H9 (cell line): ENCODE measurements around the gene UPP1. TPM values are rescaled to one million over a fixed set of nuclear protein-coding genes. Genes with fewer than 3 reads are reported as not detected.

Source experiments
- DNase-seq: peaks from one replicate; pipeline ENCODE4 v3.0.0-alpha.2; 2017
- H2AFZ ChIP-seq: one replicate; pipeline ENCODE4 v1.6.1; 2013; ENCODE audit warnings: mild to moderate bottlenecking, low read length, control low read depth, moderate library complexity
- H2AK5ac ChIP-seq: 2 replicates; pipeline ENCODE4 v1.6.1; 2013; ENCODE audit warnings: low read length, control low read depth, mixed read lengths; ENCODE audit not compliant: insufficient read length
- H2BK120ac ChIP-seq: one replicate; pipeline ENCODE4 v1.6.1; 2013; ENCODE audit warnings: low read depth, mild to moderate bottlenecking, low read length, control low read depth, inconsistent platforms; ENCODE audit not compliant: poor library complexity, severe bottlenecking
- H2BK12ac ChIP-seq: 2 replicates; pipeline ENCODE4 v1.6.1; 2013; ENCODE audit warnings: low read length, control low read depth, mixed read lengths, low read depth; ENCODE audit not compliant: insufficient read length
- H2BK15ac ChIP-seq: 2 replicates; pipeline ENCODE4 v1.6.1; 2013; ENCODE audit warnings: low read depth, low read length, control low read depth
- H2BK20ac ChIP-seq: one replicate; pipeline ENCODE4 v1.6.1; 2013; ENCODE audit warnings: low read depth, mild to moderate bottlenecking, low read length, control low read depth, inconsistent platforms; ENCODE audit not compliant: poor library complexity, severe bottlenecking
- H2BK5ac ChIP-seq: 2 replicates; pipeline ENCODE4 v1.6.1; 2013; ENCODE audit warnings: low read length, control low read depth, mixed read lengths; ENCODE audit not compliant: insufficient read length
- H3K14ac ChIP-seq: 2 replicates; pipeline ENCODE4 v1.6.1; 2013; ENCODE audit warnings: low read length, control low read depth; ENCODE audit not compliant: insufficient read depth
- H3K18ac ChIP-seq: 2 replicates; pipeline ENCODE4 v1.6.1; 2013; ENCODE audit warnings: low read depth, mild to moderate bottlenecking, mixed read lengths, low read length, control low read depth; ENCODE audit not compliant: insufficient read length
- H3K23ac ChIP-seq: 2 replicates; pipeline ENCODE4 v1.6.1; 2013; ENCODE audit warnings: low read length, control low read depth, mixed read lengths, low read depth; ENCODE audit not compliant: insufficient read length
- H3K23me2 ChIP-seq: 2 replicates; pipeline ENCODE4 v1.6.1; 2013; ENCODE audit warnings: low read depth, mild to moderate bottlenecking, mixed read lengths, low read length, control low read depth; ENCODE audit not compliant: insufficient read length, poor library complexity, severe bottlenecking
- H3K27ac ChIP-seq: 2 replicates; pipeline ENCODE4 v1.5.1; 2013; ENCODE audit warnings: low read length, control low read depth, mixed read lengths, low read depth; ENCODE audit not compliant: insufficient read length
- H3K27me3 ChIP-seq: 2 replicates; pipeline ENCODE4 v1.6.1; 2013; ENCODE audit warnings: low read length, control low read depth, inconsistent platforms; ENCODE audit not compliant: insufficient read depth
- H3K4ac ChIP-seq: 2 replicates; pipeline ENCODE4 v1.6.1; 2013; ENCODE audit warnings: low read depth, mild to moderate bottlenecking, control low read depth, inconsistent platforms, low read length, moderate library complexity
- H3K4me1 ChIP-seq: 2 replicates; pipeline ENCODE4 v1.6.1; 2013; ENCODE audit warnings: low read length, control low read depth, inconsistent platforms; ENCODE audit not compliant: insufficient read depth
- H3K4me2 ChIP-seq: 2 replicates; pipeline ENCODE4 v1.6.1; 2013; ENCODE audit warnings: low read length, control low read depth, mixed read lengths; ENCODE audit not compliant: insufficient read length, insufficient read depth
- H3K56ac ChIP-seq: 2 replicates; pipeline ENCODE4 v1.6.1; 2013; ENCODE audit warnings: low read depth, mild to moderate bottlenecking, mixed read lengths, low read length, control low read depth; ENCODE audit not compliant: insufficient read length
- H3K79me1 ChIP-seq: 2 replicates; pipeline ENCODE4 v1.6.1; 2013; ENCODE audit warnings: low read depth, mild to moderate bottlenecking, moderate library complexity, low read length, control low read depth, inconsistent platforms; ENCODE audit not compliant: insufficient read depth, poor library complexity, severe bottlenecking
- H3K79me2 ChIP-seq: 2 replicates; pipeline ENCODE4 v1.6.1; 2013; ENCODE audit warnings: low read length, control low read depth, inconsistent platforms; ENCODE audit not compliant: insufficient read depth
- H3K9ac ChIP-seq: 2 replicates; pipeline ENCODE4 v1.6.1; 2013; ENCODE audit warnings: low read length, control low read depth, mixed read lengths; ENCODE audit not compliant: insufficient read length; ENCODE audit errors: extremely low read depth
- H3K9me3 ChIP-seq: one replicate; pipeline ENCODE4 v1.6.1; 2013; ENCODE audit warnings: low read depth, low read length, inconsistent platforms; ENCODE audit not compliant: control insufficient read depth
- H3T11ph ChIP-seq: one replicate; pipeline ENCODE4 v1.6.1; 2013; ENCODE audit warnings: mild to moderate bottlenecking, low read length, control low read depth, inconsistent platforms
- H4K20me1 ChIP-seq: one replicate; pipeline ENCODE4 v1.6.1; 2013; ENCODE audit not compliant: control insufficient read depth, insufficient read length, insufficient read depth
- H4K5ac ChIP-seq: 2 replicates; pipeline ENCODE4 v1.6.1; 2013; ENCODE audit warnings: low read depth, mild to moderate bottlenecking, mixed read lengths, low read length, control low read depth; ENCODE audit not compliant: insufficient read length
- H4K8ac ChIP-seq: replicated peaks from 2 replicates; pipeline ENCODE4 v1.6.1; 2013; ENCODE audit warnings: low read length, control low read depth, mixed read lengths, low read depth; ENCODE audit not compliant: insufficient read length
- H4K91ac ChIP-seq: 2 replicates; pipeline ENCODE4 v1.6.1; 2013; ENCODE audit warnings: low read depth, mild to moderate bottlenecking, moderate library complexity, mixed read lengths, low read length, control low read depth; ENCODE audit not compliant: insufficient read length
- H3K27ac Mint-ChIP-seq, 3 experiments: 2 replicates in 2 of 3; 3 replicates in 1 of 3; pipeline ENCODE4 v1.8.0; 2020 to 2021; ENCODE audit warnings: mixed read lengths in 3 of 3, mild to moderate bottlenecking in 1 of 3, moderate library complexity in 1 of 3
- H3K27me3 Mint-ChIP-seq: 2 replicates; pipeline ENCODE4 v1.8.0; 2021; ENCODE audit warnings: low read depth, mild to moderate bottlenecking, moderate library complexity, mixed read lengths
- H3K36me3 Mint-ChIP-seq, 3 experiments: 2 replicates in 2 of 3; 3 replicates in 1 of 3; pipeline ENCODE4 v1.8.0; 2020 to 2021; ENCODE audit warnings: low read depth in 3 of 3, mixed read lengths in 3 of 3; ENCODE audit not compliant: insufficient read depth in 1 of 3
- H3K4me1 Mint-ChIP-seq, 2 experiments: 2 replicates each; pipeline ENCODE4 v1.8.0; 2020; ENCODE audit warnings: mixed read lengths in 2 of 2
- H3K4me3 Mint-ChIP-seq, 2 experiments: 2 replicates in 1 of 2; 3 replicates in 1 of 2; pipeline ENCODE4 v1.8.0; 2020 to 2021; ENCODE audit warnings: mild to moderate bottlenecking in 2 of 2, mixed read lengths in 2 of 2, moderate library complexity in 1 of 2
- H3K9me3 Mint-ChIP-seq, 2 experiments: 2 replicates in 1 of 2; 3 replicates in 1 of 2; pipeline ENCODE4 v1.8.0; 2020; ENCODE audit warnings: mild to moderate bottlenecking in 2 of 2, mixed read lengths in 2 of 2, moderate library complexity in 1 of 2
- WGBS: extraction: QIAGEN DNeasy Blood & Tissue Kit; methylation state at CpG from one replicate; pipeline ENCODE4 v1.1.7; 2013; ENCODE audit warnings: missing lambda C conversion rate, low lambda C conversion rate, mixed read lengths; ENCODE audit not compliant: insufficient read length; ENCODE audit errors: extremely low coverage; 5-methylcytosine and 5-hydroxymethylcytosine counted together
- total RNA-seq: library from RNA; stranded (reverse); gene quantifications from 2 replicates; pipeline ENCODE4 v1.2.1, GENCODE V29; 2021
- TF ChIP-seq, protein P1 (sequence below): fragments of 200-600 bp; sonication (generic); conservative IDR thresholded peaks from 3 replicates; pipeline ENCODE4 v1.8.0; 2021; ENCODE audit warnings: antibody characterized with exemption, mild to moderate bottlenecking

The UPP1 gene
- total RNA-seq, 1 experiment from 2014 or later = 34.2 TPM

GRCh38 chr7:48105045-48105444 lies 16.0 kb downstream of the UPP1 start:
- Histone ChIP-seq H4K8ac (no peak overlapping the region), H3K79me2 (no peaks in the 10 kb centered on the region), H2BK120ac (no peak overlapping the region), H4K5ac (no peak overlapping the region), H3K18ac (no peak overlapping the region), H3K4me2 (no peak overlapping the region), H3K56ac (no peak overlapping the region), H3K27me3 (no peaks in the 10 kb centered on the region), H4K20me1 (no peaks in the 10 kb centered on the region), H3K4me1 (no peaks in the 10 kb centered on the region), H3K14ac (no peak overlapping the region), H3K23ac (no peak overlapping the region), H2AK5ac (no peak overlapping the region), H3K27ac (no peak overlapping the region), H3T11ph (no peak overlapping the region), H2BK20ac (no peak overlapping the region), H2AFZ (no peak overlapping the region), H3K9me3 (no peaks in the 10 kb centered on the region), H2BK15ac (no peak overlapping the region), H3K9ac (no peak overlapping the region), H4K91ac (no peak overlapping the region), H2BK5ac (no peak overlapping the region), H3K4ac (no peak overlapping the region), H2BK12ac (no peak overlapping the region), H3K23me2 (no peaks in the 10 kb centered on the region), H3K79me1 (no peaks in the 10 kb centered on the region)
- no peak for DNase-seq
- peaks cover 46 to 73% (median 68%) of the 10 kb centered on the region in 3 experiments; a peak in 6 of 7 replicates for H3K36me3 Mint-ChIP-seq
- no peak overlapping the region for H3K4me3 Mint-ChIP-seq
- H3K27ac Mint-ChIP-seq = no peak overlapping the region
- H3K4me1 Mint-ChIP-seq = peaks cover 3 to 4% of the 10 kb centered on the region in 2 experiments
- WGBS = no CpG with 5 or more reads among the region's 5 CpGs
- no peaks in the 10 kb centered on the region for H3K27me3 Mint-ChIP-seq
- TF ChIP-seq, protein P1, sequence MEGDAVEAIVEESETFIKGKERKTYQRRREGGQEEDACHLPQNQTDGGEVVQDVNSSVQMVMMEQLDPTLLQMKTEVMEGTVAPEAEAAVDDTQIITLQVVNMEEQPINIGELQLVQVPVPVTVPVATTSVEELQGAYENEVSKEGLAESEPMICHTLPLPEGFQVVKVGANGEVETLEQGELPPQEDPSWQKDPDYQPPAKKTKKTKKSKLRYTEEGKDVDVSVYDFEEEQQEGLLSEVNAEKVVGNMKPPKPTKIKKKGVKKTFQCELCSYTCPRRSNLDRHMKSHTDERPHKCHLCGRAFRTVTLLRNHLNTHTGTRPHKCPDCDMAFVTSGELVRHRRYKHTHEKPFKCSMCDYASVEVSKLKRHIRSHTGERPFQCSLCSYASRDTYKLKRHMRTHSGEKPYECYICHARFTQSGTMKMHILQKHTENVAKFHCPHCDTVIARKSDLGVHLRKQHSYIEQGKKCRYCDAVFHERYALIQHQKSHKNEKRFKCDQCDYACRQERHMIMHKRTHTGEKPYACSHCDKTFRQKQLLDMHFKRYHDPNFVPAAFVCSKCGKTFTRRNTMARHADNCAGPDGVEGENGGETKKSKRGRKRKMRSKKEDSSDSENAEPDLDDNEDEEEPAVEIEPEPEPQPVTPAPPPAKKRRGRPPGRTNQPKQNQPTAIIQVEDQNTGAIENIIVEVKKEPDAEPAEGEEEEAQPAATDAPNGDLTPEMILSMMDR = no peak
- H3K9me3 Mint-ChIP-seq = no peaks in the 10 kb centered on the region
